ENCODE measurements around the gene KANK2. TPM values are rescaled to one million over a fixed set of nuclear protein-coding genes. Genes with fewer than 3 reads are reported as not detected.

KANK2 gene
- total and polyA plus RNA-seq, 2 of the 13 experiments (the other 11 are each of a cell fraction or from before 2014, with no cell fraction given), result 5.7 to 12.9 TPM

- TF ChIP-seq, protein P1, sequence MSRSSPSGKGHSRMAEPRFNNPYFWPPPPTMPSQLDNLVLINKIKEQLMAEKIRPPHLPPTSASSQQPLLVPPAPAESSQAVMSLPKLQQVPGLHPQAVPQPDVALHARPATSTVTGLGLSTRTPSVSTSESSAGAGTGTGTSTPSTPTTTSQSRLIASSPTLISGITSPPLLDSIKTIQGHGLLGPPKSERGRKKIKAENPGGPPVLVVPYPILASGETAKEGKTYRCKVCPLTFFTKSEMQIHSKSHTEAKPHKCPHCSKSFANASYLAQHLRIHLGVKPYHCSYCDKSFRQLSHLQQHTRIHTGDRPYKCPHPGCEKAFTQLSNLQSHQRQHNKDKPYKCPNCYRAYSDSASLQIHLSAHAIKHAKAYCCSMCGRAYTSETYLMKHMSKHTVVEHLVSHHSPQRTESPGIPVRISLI (CRISPR knock-in tag; IDR thresholded peaks at IDR 0.05; ENCODE audit: borderline replicate concordance), result peak; percentile 21; the same call in 1 of the 2 replicates
- no peak for TF ChIP-seq ZBTB34 (CRISPR knock-in tag; IDR thresholded peaks at IDR 0.05)
- peak; percentile 13; the same call in 1 of the 2 replicates for TF ChIP-seq ZNF768 (CRISPR knock-in tag; IDR thresholded peaks at IDR 0.05)
- TF ChIP-seq POLR2AphosphoS5 (IDR thresholded peaks at IDR 0.05; ENCODE audit: low read depth, low read length), result peak; percentile 62
- 0 out of 2 replicates have a peak, but pooled peaks have one; percentile 28 for TF ChIP-seq ZNF574 (CRISPR knock-in tag; IDR thresholded peaks at IDR 0.05)
- no peak for TF ChIP-seq ZNF317 (CRISPR knock-in tag; IDR thresholded peaks at IDR 0.05)
- no peak for TF ChIP-seq ISX (CRISPR knock-in tag; conservative IDR thresholded peaks at IDR 0.05)
- no peak for TF ChIP-seq HNRNPH1 (optimal IDR thresholded peaks at IDR 0.05; ENCODE audit: low read depth, low read length)
- no peak for TF ChIP-seq ZZZ3 (CRISPR knock-in tag; IDR thresholded peaks at IDR 0.05; ENCODE audit: borderline replicate concordance)
- no peak for TF ChIP-seq NFYB (CRISPR knock-in tag; IDR thresholded peaks at IDR 0.05)
- TF ChIP-seq YEATS2 (CRISPR knock-in tag; IDR thresholded peaks at IDR 0.05; ENCODE audit: borderline replicate concordance), result 0 out of 2 replicates have a peak, but pooled peaks have one; percentile 14
- TF ChIP-seq ZNF839 (CRISPR knock-in tag; IDR thresholded peaks at IDR 0.05; ENCODE audit: borderline replicate concordance), result no peak
- TF ChIP-seq, protein P2, sequence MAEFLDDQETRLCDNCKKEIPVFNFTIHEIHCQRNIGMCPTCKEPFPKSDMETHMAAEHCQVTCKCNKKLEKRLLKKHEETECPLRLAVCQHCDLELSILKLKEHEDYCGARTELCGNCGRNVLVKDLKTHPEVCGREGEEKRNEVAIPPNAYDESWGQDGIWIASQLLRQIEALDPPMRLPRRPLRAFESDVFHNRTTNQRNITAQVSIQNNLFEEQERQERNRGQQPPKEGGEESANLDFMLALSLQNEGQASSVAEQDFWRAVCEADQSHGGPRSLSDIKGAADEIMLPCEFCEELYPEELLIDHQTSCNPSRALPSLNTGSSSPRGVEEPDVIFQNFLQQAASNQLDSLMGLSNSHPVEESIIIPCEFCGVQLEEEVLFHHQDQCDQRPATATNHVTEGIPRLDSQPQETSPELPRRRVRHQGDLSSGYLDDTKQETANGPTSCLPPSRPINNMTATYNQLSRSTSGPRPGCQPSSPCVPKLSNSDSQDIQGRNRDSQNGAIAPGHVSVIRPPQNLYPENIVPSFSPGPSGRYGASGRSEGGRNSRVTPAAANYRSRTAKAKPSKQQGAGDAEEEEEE (CRISPR knock-in tag; IDR thresholded peaks at IDR 0.05; ENCODE audit: borderline replicate concordance), result no peak
- TF ChIP-seq JARID2 (CRISPR knock-in tag; IDR thresholded peaks at IDR 0.05; ENCODE audit: insufficient replicate concordance), result peak; percentile 20
- TF ChIP-seq, protein P3, sequence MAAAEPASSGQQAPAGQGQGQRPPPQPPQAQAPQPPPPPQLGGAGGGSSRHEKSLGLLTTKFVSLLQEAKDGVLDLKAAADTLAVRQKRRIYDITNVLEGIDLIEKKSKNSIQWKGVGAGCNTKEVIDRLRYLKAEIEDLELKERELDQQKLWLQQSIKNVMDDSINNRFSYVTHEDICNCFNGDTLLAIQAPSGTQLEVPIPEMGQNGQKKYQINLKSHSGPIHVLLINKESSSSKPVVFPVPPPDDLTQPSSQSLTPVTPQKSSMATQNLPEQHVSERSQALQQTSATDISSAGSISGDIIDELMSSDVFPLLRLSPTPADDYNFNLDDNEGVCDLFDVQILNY (CRISPR knock-in tag; conservative IDR thresholded peaks at IDR 0.05), result no peak
- TF ChIP-seq RXRA (CRISPR knock-in tag; IDR thresholded peaks at IDR 0.05), result peak; percentile 58; the same call in 1 of the 2 replicates
Measured at GRCh38 chr19:11242864-11243797, 45.8 kb upstream of the KANK2 start (continued).

Data from HepG2 (cell line).